COLO668 (cell line): ENCODE results near the gene PPP1R18.

Experiments
- DNase-seq: peaks from one replicate; lab custom pipeline; 2025; ENCODE audit not compliant: unreplicated experiment; lab: John Stamatoyannopoulos, UW

The PPP1R18 gene

GRCh38 chr6:30689985-30690384, 3.5 kb upstream of the PPP1R18 start:
- no peak for DNase-seq

GRCh38 chr6:30689022-30689865, 2.8 kb upstream of the PPP1R18 start:
- no peak for DNase-seq

- peak; percentile 39 for DNase-seq
These were observed 2.1 kb upstream of the PPP1R18 start for GRCh38 chr6:30688569-30688968.

GRCh38 chr6:30687659-30688431, 1.4 kb upstream of the PPP1R18 start:
- DNase-seq, result peak; percentile 32

GRCh38 chr6:30686908-30687658, 638 bp upstream of the PPP1R18 start:
- peak; percentile 89 for DNase-seq

- DNase-seq, result no peak
These were observed 1.1 kb downstream of the PPP1R18 start for GRCh38 chr6:30685157-30686008.

GRCh38 chr6:30684386-30685156, 1.9 kb downstream of the PPP1R18 start:
- peak; percentile 8 for DNase-seq

- no peak for DNase-seq
These were observed 2.5 kb downstream of the PPP1R18 start for GRCh38 chr6:30683980-30684338.

GRCh38 chr6:30683183-30683979, 3.1 kb downstream of the PPP1R18 start:
- no peak for DNase-seq

- DNase-seq, result peak; percentile 54
These were observed 4.0 kb downstream of the PPP1R18 start for GRCh38 chr6:30682143-30683117.

- no peak for DNase-seq
These were observed 4.7 kb downstream of the PPP1R18 start for GRCh38 chr6:30681766-30682142.

- no peak for DNase-seq
These were observed 6.5 kb downstream of the PPP1R18 start for GRCh38 chr6:30679765-30680535.

GRCh38 chr6:30678964-30679726, 7.3 kb downstream of the PPP1R18 start:
- DNase-seq, result peak; percentile 73

GRCh38 chr6:30676660-30677285, 9.7 kb downstream of the PPP1R18 start:
- DNase-seq, result no peak

GRCh38 chr6:30672445-30673253, 13.8 kb downstream of the PPP1R18 start, which contains the start of gene DHX16:
DHX16 (minus strand) TSS chr6:30673006; CDS start chr6:30672841, 165 bp downstream.
- DNase-seq, result peak; percentile 89
